ENCODE results near the gene COX18.

COX18 gene, protein sequence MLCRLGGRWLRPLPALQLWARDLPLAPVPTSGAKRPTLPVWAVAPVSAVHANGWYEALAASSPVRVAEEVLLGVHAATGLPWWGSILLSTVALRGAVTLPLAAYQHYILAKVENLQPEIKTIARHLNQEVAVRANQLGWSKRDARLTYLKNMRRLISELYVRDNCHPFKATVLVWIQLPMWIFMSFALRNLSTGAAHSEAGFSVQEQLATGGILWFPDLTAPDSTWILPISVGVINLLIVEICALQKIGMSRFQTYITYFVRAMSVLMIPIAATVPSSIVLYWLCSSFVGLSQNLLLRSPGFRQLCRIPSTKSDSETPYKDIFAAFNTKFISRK

DNA sequence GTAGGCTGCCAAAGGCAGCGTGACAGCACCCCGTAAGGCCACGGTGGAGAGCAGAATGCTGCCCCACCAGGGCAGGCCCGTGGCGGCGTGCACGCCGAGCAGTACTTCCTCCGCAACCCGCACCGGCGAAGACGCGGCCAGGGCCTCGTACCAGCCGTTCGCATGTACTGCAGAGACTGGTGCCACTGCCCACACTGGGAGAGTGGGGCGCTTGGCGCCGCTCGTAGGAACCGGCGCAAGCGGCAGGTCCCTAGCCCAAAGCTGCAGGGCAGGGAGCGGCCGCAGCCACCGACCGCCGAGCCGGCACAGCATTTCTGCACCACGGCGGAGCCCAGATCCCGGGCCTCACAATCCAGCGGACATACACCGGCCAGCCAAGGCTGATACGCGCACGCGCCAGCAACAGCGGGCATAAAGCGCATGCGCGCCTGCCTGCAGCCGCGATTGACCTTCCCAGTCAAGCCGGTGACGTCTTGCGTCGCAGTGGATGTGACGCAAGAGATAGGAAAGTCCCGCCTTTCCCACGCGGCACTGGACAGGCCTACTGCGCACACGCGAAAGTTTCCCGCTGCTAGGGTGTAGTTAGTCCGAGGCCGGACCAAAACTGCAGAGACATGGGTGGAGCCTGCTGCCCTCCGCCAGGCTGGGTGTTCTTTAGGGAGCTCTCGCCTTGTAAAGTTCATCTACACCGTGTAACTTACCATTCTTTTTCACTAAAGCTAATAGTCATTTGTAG is at the start of gene COX18:
Gene COX18, minus strand, starts transcription at position 379 of the 736 bp plus-strand sequence. Its CDS starts 67 bp downstream, at position 312.
- peak; percentile 99 for DNase-seq

DNA sequence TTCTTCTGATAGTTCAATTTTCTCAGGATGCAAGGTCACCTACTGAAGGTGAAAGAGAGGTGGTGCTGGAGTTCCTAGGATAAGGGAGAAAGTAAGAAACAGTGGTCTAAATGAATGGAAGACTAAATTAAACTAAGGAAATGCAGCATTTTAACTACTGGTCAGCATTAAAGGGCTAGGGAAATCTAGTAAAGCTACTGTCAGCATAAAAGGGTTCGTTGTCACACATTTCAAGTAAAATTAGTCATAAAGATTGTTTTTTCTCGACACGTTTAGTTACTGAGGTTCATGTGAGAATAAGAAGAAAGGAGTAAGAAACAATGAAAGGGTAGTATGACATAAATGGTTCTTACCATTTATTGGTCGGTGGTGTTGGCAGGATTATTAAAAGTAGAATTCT is 40.0 kb upstream of the COX18 start:
- DNase-seq, result no peak

DNA sequence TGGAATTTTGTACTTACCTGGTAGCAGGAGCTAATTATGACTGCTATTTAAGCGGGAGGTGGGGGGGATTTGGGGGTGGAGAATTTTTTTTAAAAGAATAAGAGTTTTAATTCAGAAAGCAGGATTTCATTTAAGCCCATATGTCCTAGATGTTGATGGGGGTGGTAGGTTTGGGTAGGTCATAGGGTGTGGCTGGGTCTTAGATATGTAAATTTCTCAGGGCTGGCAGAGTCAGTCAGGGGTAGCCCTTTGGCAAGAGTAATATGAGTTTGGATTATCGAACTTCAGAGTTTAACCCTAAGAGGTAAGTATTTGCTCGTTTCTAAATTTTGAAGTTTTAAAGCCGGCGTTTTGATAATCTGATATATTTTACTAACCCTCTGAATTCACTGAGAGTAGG is 35.2 kb upstream of the COX18 start:
- no peak for DNase-seq

GRCh38 chr4:73103799-73104503 is 34.4 kb upstream of the COX18 start:
- no peak for DNase-seq

DNA sequence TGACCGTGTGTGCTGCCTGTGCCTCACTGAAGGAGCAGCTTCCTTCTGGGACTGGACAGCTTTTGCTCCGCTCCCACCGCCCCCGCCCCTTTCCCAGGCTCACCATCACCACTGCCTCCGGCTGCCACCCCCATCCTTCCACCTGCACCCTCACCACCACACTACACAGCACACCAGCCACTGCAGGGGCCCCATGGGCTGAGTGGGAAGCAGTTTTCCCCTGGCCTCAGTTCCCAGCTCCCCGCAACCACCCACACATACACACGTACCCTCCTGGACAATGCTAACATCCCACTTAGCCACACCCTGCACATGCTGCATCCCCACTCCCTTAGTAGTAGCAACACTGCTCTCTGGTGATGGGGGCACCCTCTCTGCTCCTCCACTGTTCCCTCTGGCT is 29.6 kb upstream of the COX18 start:
- no peak for DNase-seq

GRCh38 chr4:73098713-73099112 is 29.2 kb upstream of the COX18 start:
- DNase-seq, result no peak

- DNase-seq, result no peak
Measured at GRCh38 chr4:73098016-73098415, 28.5 kb upstream of the COX18 start.

DNA sequence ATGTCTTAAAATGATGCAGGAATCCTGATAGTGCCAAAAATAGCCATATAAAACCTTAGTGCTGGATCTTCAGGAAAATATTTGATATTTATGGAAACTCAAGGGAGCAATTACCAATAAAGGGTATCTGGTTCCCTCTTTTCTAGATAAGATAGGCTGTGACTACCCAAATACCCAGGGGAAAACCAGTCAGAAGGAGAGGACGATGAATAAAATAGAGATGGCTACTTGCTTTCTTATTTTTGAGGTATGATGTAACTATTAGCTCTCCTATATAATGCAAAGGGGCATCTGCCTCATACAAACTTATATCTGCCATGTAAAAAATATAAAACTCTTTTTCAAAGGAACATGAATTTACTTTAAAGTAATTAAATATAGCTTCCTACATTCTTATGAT is 23.4 kb upstream of the COX18 start:
- no peak for DNase-seq

DNA sequence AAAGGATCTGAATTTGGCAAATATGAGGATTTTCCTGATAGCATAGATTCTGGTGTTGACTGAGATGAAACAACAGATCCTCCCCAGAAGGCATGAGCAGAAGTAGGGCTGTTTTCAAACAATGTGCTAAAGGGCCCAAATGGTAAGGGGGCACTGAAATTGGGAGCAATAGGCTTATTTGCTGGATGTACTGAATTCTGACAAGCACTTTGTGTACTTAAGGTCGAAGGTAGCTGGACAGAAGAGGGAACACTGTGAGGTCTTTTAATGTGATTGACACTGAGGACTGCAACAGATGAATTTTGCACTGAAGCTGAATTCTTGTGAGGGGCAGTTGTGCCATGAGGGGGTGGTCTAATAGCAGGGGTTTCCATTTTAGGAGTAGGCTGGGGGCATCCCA is 21.2 kb upstream of the COX18 start:
- no peak for DNase-seq

- DNase-seq, result no peak
Measured at GRCh38 chr4:73087871-73088270, 18.4 kb upstream of the COX18 start.

DNA sequence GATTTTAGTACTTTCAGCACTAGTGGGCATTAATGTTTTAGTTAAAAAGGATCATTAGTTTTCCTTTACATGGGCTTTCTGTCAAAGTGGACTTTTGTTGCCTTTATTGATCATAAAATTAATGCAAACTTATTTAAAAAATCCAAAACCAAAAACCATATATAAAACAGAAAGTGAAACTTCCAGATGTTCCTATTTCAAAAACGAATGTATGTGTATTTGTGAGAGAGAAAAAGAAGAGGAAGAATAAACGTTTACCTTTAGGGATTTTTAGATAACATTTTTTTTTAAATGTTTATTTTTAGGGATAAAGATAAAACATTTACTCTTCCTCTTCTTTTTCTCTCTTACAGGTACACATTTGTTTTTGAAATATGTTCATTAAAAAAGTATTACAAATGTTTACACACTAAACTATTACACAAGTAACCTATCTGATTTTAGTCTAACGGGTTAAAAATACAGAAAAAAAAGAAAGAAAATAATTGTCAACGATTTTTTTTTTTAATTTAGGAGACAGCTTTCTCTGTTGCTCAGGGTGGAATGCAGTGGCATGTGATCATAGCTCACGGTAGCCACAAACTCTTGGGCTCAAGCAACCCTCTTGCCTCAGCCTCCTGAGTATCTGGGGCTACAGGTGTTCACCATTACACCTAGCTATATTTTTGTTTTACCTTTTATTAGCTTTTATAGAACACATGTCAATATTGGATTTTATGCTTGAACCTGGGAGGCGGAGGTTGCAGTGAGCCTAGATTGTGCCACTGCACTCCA is 16.8 kb upstream of the COX18 start:
- DNase-seq, result no peak

DNA sequence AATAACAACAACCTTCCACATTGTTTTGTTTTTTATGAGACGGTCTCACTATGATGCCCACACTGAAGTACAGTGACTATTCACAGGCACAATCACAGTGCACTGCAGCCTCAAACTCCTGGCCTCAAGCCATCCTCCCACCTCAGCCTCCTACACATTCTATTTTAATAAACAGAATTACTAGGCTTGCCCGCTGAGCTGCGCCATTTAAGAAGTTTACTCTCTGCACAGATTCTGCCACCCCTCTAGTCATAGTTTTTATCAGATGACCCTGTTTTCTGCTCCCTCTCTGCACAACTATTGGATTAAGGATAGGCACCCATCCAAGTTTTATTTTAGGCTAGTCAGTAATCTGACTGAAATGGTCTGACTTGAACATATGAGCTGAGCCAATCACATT is 11.3 kb upstream of the COX18 start:
- no peak for DNase-seq

- no peak for DNase-seq
Measured at GRCh38 chr4:73075832-73076231, 6.3 kb upstream of the COX18 start.

DNA sequence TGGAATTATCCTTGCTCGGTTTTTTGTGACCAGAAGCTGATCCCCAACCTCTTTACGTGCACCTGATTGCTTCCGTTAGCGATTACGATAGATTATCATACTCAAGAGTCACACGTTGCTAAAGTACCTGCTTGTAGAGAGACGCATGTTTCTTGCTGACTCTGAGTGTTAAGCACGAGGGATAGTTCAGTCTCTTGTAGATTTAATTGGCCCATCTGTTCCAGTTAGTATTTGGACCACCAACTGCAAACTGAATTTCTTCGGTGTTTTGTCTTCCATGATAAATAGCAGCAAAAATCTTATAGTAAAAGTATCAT is 516 bp upstream of the COX18 start:
- DNase-seq, result no peak

DNA sequence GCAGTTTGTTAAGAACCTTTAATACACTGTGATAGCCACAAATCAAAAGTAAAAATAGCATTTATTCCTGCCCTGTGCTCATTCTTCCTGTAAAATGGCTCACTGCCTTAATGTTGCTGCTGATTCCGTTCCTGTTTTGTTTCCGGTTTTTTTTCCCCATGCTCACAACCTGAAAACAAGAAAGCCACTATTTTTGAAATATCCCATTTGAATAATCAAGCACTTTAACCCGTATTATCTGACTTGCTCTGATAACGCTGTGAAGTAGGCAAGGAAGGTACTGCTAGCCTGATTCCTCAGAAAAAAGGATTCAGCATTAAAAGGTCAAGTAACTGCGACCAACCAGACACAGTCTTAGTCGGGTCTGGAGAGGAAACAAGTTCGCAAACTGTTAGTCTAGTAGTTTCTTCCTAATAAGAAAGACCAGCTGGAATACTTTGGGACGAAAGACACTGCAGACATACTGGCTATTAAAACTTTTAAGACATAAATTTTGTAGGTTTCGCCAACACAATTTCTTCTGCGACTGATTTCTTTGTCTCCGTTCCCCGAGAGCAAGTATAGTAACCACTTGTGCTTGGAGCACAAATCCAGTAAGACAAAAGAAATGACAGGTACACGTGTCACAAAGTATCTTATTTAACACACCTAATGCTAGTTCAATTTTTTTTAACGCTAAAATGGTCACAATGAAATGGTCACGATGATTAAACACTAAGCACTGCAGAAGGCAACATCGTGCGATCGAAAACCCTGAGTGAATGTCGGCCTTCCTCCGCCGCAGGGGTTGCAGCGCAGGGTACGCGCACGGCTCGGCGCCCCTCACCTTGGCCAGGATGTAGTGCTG is 802 bp downstream of the COX18 start:
- peak; percentile 38 for DNase-seq

DNA sequence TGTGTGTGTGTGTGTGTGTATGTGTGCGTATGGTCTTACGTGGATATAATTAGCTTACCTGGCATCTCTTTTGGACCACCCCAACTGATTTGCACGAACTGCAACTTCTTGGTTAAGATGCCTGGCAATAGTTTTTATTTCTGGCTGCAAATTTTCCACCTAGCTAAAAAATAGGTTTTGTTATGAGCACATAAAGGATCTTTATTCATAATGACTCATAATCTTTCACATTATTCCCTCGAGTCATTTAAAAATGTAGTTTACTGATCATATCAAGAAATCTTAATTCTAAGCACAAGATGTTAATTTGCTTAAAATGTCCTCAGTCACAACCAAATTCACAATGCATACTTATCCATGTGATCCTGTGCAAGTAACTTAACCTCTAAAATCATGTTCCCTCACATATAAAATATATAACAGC is 1.5 kb downstream of the COX18 start:
- DNase-seq, result no peak

DNA sequence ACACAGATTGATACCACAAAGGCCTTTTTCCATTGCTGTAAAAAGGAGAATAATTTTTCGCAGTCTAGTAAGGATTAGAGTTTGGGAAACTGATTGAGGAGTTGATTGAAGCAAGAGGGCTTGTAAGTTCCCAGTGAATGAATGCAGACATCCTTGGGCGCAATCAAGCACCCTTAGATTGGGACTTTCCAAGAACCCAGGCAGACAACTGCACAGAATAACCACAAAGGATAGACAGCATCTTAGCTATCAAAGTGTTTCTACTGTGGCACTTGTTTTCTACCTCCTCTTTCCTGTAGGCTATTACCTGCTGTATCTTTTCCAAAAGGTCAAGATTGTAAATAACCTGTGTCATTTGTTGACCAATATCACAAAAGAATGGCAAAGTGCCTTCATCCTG is 2.6 kb downstream of the COX18 start:
- DNase-seq, result no peak

- DNase-seq, result no peak
Measured at GRCh38 chr4:73066445-73066844, 3.1 kb downstream of the COX18 start.

- DNase-seq, result no peak
Measured at GRCh38 chr4:73064536-73064935, 5.0 kb downstream of the COX18 start.

DNA sequence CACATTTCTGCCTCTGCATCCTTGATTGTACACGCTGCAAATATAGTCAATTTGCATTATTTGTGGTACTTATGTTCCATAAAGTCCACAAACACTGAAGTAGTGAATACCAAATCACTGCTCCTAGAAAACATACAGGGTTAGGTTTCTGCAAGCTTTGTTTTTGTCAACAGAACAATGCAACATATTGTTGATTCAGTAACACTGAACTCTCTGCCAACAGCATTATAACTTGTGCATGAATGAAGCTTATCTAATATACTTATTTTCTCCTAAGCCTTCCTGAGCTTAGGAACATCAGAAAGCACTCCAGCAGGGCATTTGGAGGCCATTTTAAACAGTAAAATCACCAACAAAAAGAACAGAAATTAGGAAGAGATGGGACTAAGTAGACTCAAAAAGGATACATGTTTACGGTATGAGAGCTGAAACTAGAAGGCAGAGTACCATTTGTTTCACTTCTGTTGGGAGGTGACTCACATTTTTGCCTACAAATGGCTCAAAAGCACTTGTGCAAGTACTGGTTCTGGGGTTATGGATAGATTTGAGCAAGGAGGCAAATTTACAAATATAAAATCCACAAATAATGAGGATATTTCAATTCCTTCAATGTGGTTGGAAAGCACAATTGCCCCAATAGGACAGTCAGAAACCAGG is 14.1 kb downstream of the COX18 start:
- DNase-seq, result no peak

DNA sequence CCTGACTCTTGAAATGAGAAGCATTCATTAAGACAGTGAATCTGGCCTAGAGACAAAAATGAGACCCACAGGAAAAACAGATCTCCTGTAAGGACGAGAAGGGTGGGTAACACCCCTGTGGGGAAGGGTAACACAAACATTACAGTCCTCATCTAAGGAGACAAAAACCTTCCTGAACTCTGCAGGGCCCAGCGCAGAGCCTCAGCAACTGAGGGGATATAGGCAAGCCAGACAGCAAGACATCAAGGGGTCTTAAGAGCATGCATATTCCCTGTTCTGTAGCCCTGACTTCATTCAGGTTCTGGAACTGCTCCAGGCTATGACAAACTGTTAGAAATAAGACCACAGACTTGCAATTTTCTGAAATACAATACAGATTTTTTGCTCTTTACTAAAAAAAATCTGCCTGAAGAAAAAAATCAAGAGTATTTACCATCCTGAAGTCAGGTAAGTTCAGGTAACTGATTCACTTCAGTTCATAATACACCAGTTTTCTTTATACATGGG is 15.5 kb downstream of the COX18 start:
- DNase-seq, result no peak

DNA sequence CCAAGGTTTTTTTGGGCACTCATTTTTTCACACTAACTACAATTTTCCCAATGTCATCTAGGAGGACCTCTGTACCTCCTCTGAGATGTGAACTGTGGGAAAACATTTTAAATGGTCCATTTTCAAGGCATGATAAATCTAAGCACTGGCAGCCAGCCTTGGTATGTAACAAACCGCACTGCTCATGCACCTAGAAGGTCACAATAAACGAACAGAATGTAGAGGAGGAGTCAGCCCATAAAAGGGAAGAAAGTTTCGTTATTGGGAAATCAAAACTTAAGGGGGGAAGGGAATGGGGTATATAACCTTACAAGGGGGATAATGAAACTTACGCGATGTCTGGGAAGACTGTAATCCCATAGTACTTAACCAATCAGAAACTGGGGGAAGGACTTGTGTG is 16.4 kb downstream of the COX18 start:
- DNase-seq, result no peak

Data from femur (tissue), 1 donor.